GM12875 (cell line): ENCODE data around the gene FOS.
A peak's percentile ranks its signal among the peaks of the same experiment; 100 is the strongest.
"Not testable (repeated sequence)": the region's sequence is repeated elsewhere in the genome, so short reads cannot be mapped to it uniquely, and the experiment has no call there.

ENCODE experiments used
- H3K4me3 ChIP-seq: one replicate; pipeline ENCODE4 v1.5.1; 2011; ENCODE audit warnings: low read depth, low read length, control low read depth
- CTCF ChIP-seq: IDR thresholded peaks from 2 replicates; pipeline ENCODE4 v1.5.1; 2011; ENCODE audit warnings: low read depth, mild to moderate bottlenecking, control low read depth, inconsistent platforms, low read length, moderate library complexity, borderline replicate concordance; ENCODE audit not compliant: insufficient read depth

FOS gene

DNA sequence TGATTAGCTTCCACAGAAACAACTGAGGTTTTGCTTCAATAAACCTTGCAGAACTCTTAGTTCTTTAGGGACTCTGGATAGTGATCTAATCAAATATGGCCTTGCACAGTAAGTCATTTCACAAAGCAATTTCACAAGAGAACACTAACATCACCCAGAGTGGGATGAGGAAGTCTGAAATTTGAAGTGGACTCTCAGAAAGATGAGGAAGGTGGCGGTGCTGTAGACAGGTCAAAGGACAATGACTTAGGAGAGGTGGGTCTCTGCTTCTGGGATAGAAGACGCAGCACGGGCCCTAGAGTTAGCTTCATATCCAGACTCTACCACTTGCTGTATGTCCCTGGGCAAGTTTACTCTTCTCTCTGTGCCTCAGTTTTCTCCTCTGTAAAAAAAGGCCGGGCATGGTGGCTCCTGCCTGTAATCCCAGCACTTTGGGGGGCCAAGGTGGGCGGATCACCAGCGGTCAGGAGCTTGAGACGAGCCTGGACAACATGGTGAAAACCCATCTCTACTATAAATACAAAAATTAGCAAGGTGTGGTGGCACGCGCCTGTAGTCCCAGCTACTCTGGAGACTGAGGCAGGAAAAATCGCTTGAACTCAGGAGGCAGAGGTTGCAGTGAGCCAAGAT is 18.9 kb downstream of the FOS start:
- H3K4me3 ChIP-seq: no peak overlapping the region
- TF ChIP-seq CTCF: no peak

GRCh38 chr14:75298187-75298965 is 19.7 kb downstream of the FOS start:
- no peak for TF ChIP-seq CTCF
- no peak overlapping the region for H3K4me3 ChIP-seq

DNA sequence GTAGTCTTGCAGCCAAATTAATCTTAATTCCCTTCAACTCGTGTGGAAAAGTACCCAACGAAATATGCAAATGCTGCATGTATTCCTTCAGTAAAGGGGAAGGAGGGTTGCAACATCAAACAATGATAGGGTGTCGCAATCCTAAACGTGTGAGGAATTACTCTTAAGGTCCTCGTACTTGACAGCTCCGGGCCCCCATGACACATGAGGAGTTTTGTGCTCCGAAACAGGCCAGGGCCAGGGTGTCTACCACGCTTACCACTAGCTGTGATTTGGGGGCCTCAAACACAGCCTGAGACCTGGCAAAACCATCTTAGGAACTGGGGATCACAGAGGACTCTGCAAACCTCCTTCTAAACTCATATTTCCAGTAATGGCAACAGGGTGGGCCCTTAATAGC is 20.4 kb downstream of the FOS start:
- no peak for TF ChIP-seq CTCF
- no peak overlapping the region for H3K4me3 ChIP-seq

GRCh38 chr14:75299576-75299975 is 20.9 kb downstream of the FOS start:
- TF ChIP-seq CTCF: no peak
- no peak overlapping the region for H3K4me3 ChIP-seq

DNA sequence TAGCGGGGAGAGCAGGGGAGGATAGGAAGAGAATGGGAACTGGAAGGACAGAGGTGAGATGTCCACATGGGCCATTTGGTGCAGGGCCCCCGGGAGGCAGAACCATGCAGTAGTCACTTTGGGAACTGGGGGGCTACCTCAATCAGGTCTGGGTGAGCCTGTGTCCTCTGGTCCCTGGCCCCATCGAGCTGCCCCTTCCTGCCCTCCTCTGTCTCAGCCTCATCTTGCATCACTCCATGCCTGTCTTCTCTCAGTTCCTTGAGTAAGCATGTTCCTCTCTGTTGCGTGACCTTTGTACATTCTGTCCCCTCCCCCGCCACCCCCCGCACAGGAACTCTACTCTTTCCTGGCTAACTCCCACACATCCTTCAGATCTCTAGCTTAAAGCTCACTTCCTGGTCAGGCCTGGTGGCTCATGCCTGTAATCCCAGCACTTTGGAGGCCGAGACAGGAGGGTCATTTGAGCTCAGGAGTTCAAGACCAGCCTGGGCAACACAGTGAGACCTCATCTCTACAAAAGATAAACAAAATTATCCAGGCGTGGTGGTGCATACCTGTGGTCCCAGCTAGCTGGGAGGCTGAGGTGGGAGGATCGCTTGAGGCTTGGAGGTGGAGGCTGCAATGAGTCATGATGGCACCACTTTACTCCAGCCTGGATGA is 23.2 kb downstream of the FOS start:
- H3K4me3 ChIP-seq: no peak overlapping the region
- TF ChIP-seq CTCF: no peak

DNA sequence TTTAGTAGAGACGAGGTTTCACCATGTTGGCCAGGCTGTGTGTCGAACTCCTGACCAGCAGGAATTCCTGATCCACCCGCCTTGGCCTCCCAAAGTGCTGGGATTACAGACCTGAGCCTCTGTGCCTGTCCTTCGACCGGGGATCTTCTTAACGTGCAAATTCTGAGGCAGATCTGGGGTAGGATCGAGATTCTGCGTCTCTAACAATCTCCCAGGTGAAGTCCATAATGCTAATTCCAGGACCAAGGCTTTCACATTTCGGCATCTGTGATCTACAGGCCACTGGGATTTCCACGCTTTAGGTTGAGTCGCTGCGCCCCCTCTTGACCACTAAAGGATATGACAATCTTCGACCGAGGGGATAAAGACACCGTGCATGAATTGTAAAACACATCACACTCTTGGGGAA is 24.8 kb downstream of the FOS start:
- TF ChIP-seq CTCF: peak; percentile 75
- no peak overlapping the region for H3K4me3 ChIP-seq

GRCh38 chr14:75306410-75306809 is 27.8 kb downstream of the FOS start:
- H3K4me3 ChIP-seq: not testable (repeated sequence)
